Stomach (tissue), 9 donors: ENCODE results near the gene BRME1. TPM values are rescaled to one million over a fixed set of nuclear protein-coding genes. Genes with fewer than 3 reads are reported as not detected.
"Not testable (repeated sequence)": the region's sequence is repeated elsewhere in the genome, so short reads cannot be mapped to it uniquely, and the experiment has no call there.

Experiments used
- DNase-seq, 2 donors: peaks; one replicate each; pipeline versions ENCODE4 v3.0.0 to v3.0.0-alpha.2; 2013 to 2019
- H3K27ac ChIP-seq, 5 donors: fragments of 200-600 bp in 4 of 5; sonication (generic) in 4 of 5; one replicate each; pipeline ENCODE4 v1.5.1; 2013 to 2019; ENCODE audit warnings: mild to moderate bottlenecking in 1 of 5, moderate library complexity in 1 of 5
- H3K27me3 ChIP-seq, 3 donors: fragments of 200-600 bp; sonication (generic); one replicate each; pipeline ENCODE4 v1.5.1; 2017 to 2019; ENCODE audit warnings: mixed run types in 1 of 3
- H3K36me3 ChIP-seq, 4 donors: fragments of 200-600 bp; sonication (generic); 1 replicate in 3 of 4; 2 replicates in 1 of 4; pipeline ENCODE4 v1.5.1; 2016 to 2019
- H3K4me1 ChIP-seq, 4 donors: fragments of 200-600 bp; sonication (generic); one replicate each; pipeline ENCODE4 v1.5.1; 2016 to 2019
- H3K4me3 ChIP-seq, 4 donors: fragments of 200-600 bp; sonication (generic) in 3 of 4; one replicate each; pipeline ENCODE4 v1.5.1; 2016 to 2019; ENCODE audit warnings: mild to moderate bottlenecking in 1 of 4
- H3K9me3 ChIP-seq, 4 donors: fragments of 200-600 bp; sonication (generic); one replicate each; pipeline ENCODE4 v1.5.1; 2016 to 2019
- CTCF ChIP-seq, 7 experiments: fragments of 450-650 bp in 4 of 7; fragments of 200-600 bp in 3 of 7; sonication (generic) in 3 of 7; IDR thresholded peaks; one replicate each; pipeline ENCODE4 v1.5.1; 2016 to 2019; ENCODE audit warnings: antibody characterized with exemption in 7 of 7, control low read depth in 2 of 7, mild to moderate bottlenecking in 1 of 7
- EP300 ChIP-seq: sonication (generic); formaldehyde crosslinking; IDR thresholded peaks from one replicate; pipeline ENCODE4 v1.6.1; 2017; ENCODE audit warnings: antibody characterized with exemption
- POLR2A ChIP-seq, 4 donors: fragments of 450-650 bp; IDR thresholded peaks; one replicate each; pipeline ENCODE4 v1.6.1; 2016; ENCODE audit warnings: antibody characterized with exemption in 4 of 4, control low read depth in 2 of 4, mild to moderate bottlenecking in 1 of 4, moderate library complexity in 1 of 4
- POLR2AphosphoS5 ChIP-seq, 3 donors: sonication (generic); formaldehyde crosslinking; IDR thresholded peaks; one replicate each; pipeline ENCODE4 v1.6.1; 2016; ENCODE audit warnings: antibody characterized with exemption in 3 of 3
- WGBS, 5 donors: extraction: QIAGEN DNeasy Blood & Tissue Kit in 3 of 5; methylation state at CpG; one replicate each; pipeline versions ENCODE4 v1.1.5 to v1.1.7; 2013 to 2018; 5-methylcytosine and 5-hydroxymethylcytosine counted together
- intact Hi-C: fragments of 100-400 bp; cut with DNase I; formaldehyde crosslinking; loops from one replicate; pipeline ENCODE4 v1.15.1; 2023; ENCODE audit warnings: low total_unique reads
- polyA plus RNA-seq, 3 donors: library from polyadenylated mRNA; stranded (reverse); fragments of 200-250 nt; gene quantifications; one replicate each; pipeline ENCODE4 v1.2.3, GENCODE V29; 2013
- total RNA-seq, 5 donors: library from RNA; depleted of rRNA; stranded (reverse); fragments of >200 nt; gene quantifications; one replicate each; pipeline versions ENCODE4 v1.1.0 to v1.2.3, GENCODE V29; 2014 to 2016
- donor health status: healthy with polysubstance abuse.
- donor health status: Bipolar disorder and iron deficiency.
- donor health status: healthy.

The BRME1 gene
- total and polyA plus RNA-seq, 8 donors, result 0.87 to 14.3 (median 2.0) TPM; not detected in 1

GRCh38 chr19:13856497-13856896 lies 49.4 kb downstream of the BRME1 start:
- no peaks in the 10 kb centered on the region for H3K27me3 ChIP-seq
- intact Hi-C loops, result no loop called here
- H3K4me3 ChIP-seq, result no peak overlapping the region
- peaks cover 5 to 33% (median 14%) of the 10 kb centered on the region in 4 donors for H3K4me1 ChIP-seq
- DNase-seq, result no peak
- no peak overlapping the region for H3K27ac ChIP-seq
- no peaks in the 10 kb centered on the region for H3K36me3 ChIP-seq
- TF ChIP-seq CTCF (IDR thresholded peaks at IDR 0.05), result no peak
- no peaks in the 10 kb centered on the region for H3K9me3 ChIP-seq
- 28 to 46% (median 41%) methylated on average over 2 of the region's 2 CpGs for WGBS, 5 donors

- H3K27me3 ChIP-seq, intact Hi-C loops, H3K9me3 ChIP-seq, DNase-seq, H3K36me3 ChIP-seq, H3K4me3 ChIP-seq: not testable (repeated sequence)
- Histone ChIP-seq H3K27ac (peak overlapping the region; percentile 29 to 100 (median 99)), H3K4me1 (peaks cover 23 to 65% (median 40%) of the 10 kb centered on the region in 4 donors)
- 72 to 84% (median 76%) methylated on average over 12 of the region's 12 CpGs for WGBS, 5 donors
Measured at GRCh38 chr19:13852171-13852707, 53.7 kb downstream of the BRME1 start.

- H3K27me3 ChIP-seq, H3K4me3 ChIP-seq, H3K36me3 ChIP-seq, intact Hi-C loops, DNase-seq, H3K9me3 ChIP-seq: not testable (repeated sequence)
- Histone ChIP-seq H3K4me1 (peaks cover 28 to 69% (median 45%) of the 10 kb centered on the region in 4 donors), H3K27ac (peak overlapping the region; percentile 86 to 100 (median 99))
- WGBS, 5 donors, result 75 to 85% (median 82%) methylated on average over 5 of the region's 5 CpGs
Measured at GRCh38 chr19:13851734-13852114, 54.2 kb downstream of the BRME1 start.

- Histone ChIP-seq H3K9me3 (no peaks in the 10 kb centered on the region), H3K36me3 (no peaks in the 10 kb centered on the region), H3K27ac (peak overlapping the region; percentile 86 to 100 (median 99)), H3K4me3 (peak overlapping the region; percentile 18 to 44 (median 34)), H3K4me1 (peaks cover 34 to 75% (median 51%) of the 10 kb centered on the region in 4 donors), H3K27me3 (no peaks in the 10 kb centered on the region)
- intact Hi-C loops, result no loop called here
- peak; percentile 69 for TF ChIP-seq EP300
- no peak for TF ChIP-seq POLR2A (IDR thresholded peaks at IDR 0.05)
- TF ChIP-seq CTCF (IDR thresholded peaks at IDR 0.05), result no peak
- TF ChIP-seq POLR2AphosphoS5 (IDR thresholded peaks at IDR 0.05), result peak; percentile 63 to 88 (median 71)
- peak; percentile 83 to 97 for DNase-seq
- WGBS, 5 donors, result 13 to 36% (median 33%) methylated on average over 16 to 26 of the region's 26 CpGs
Measured at GRCh38 chr19:13850910-13851733, 54.8 kb downstream of the BRME1 start.

GRCh38 chr19:13849991-13850909 lies 55.7 kb downstream of the BRME1 start:
- H3K36me3 ChIP-seq, result no peaks in the 10 kb centered on the region
- H3K27ac ChIP-seq, result peak overlapping the region; percentile 86 to 100 (median 99)
- H3K9me3 ChIP-seq, result no peaks in the 10 kb centered on the region
- intact Hi-C loops, result no loop called here
- H3K27me3 ChIP-seq, result no peaks in the 10 kb centered on the region
- TF ChIP-seq EP300, result no peak
- TF ChIP-seq CTCF (IDR thresholded peaks at IDR 0.05), result no peak
- TF ChIP-seq POLR2AphosphoS5 (IDR thresholded peaks at IDR 0.05), result peak; percentile 28 to 68 (median 44)
- DNase-seq, result peak; percentile 88 to 96
- H3K4me3 ChIP-seq, result peak overlapping the region; percentile 18 to 44 (median 34)
- peaks cover 37 to 82% (median 55%) of the 10 kb centered on the region in 4 donors for H3K4me1 ChIP-seq
- 15 to 20% (median 17%) methylated on average over 47 to 66 of the region's 66 CpGs for WGBS, 5 donors
